Measurements from ENCODE around the gene NCMAP.

DNA sequence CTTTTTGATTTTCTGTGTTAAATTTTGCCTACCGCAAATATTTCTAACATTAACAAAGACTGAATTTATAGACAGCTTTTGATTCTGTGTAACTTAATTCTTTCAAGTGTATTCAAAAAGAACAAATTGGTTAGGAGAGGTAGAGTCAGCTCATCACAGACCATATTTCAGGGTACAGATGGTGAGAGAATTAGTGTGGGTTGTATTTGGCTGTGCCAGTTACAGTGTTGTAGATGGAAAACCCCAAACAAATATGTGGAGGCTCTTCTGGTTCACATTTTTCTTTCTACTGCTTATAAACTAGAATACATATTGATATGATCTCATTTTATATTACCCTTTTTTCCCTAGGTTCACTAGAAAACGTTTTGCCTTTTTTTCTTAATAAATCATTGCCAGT is 42.2 kb upstream of the NCMAP start:
- TF ChIP-seq, protein P1, sequence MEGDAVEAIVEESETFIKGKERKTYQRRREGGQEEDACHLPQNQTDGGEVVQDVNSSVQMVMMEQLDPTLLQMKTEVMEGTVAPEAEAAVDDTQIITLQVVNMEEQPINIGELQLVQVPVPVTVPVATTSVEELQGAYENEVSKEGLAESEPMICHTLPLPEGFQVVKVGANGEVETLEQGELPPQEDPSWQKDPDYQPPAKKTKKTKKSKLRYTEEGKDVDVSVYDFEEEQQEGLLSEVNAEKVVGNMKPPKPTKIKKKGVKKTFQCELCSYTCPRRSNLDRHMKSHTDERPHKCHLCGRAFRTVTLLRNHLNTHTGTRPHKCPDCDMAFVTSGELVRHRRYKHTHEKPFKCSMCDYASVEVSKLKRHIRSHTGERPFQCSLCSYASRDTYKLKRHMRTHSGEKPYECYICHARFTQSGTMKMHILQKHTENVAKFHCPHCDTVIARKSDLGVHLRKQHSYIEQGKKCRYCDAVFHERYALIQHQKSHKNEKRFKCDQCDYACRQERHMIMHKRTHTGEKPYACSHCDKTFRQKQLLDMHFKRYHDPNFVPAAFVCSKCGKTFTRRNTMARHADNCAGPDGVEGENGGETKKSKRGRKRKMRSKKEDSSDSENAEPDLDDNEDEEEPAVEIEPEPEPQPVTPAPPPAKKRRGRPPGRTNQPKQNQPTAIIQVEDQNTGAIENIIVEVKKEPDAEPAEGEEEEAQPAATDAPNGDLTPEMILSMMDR (conservative IDR thresholded peaks at IDR 0.05 in 1 of 2, IDR thresholded peaks at IDR 0.05 in 1 of 2; ENCODE audit: low read depth in 1 of 2, low read length in 2 of 2), result no peak
- no peak for TF ChIP-seq EZH2 (IDR thresholded peaks at IDR 0.05; ENCODE audit: low read length, missing control alignments)

Data from fibroblast of lung (primary cell).